Vagina (tissue), 2 donors: ENCODE measurements around the gene NSUN6. TPM values are rescaled to one million over a fixed set of nuclear protein-coding genes. Genes with fewer than 3 reads are reported as not detected.

Experiments used
- DNase-seq, 2 donors: peaks; one replicate each; pipeline ENCODE4 v3.0.0-alpha.2; 2017; ENCODE audit errors: extremely low spot score in 2 of 2
- H3K27ac ChIP-seq: fragments of 200-600 bp; sonication (generic); one replicate; pipeline ENCODE4 v1.5.1; 2019
- H3K27me3 ChIP-seq: fragments of 200-600 bp; sonication (generic); one replicate; pipeline ENCODE4 v1.5.1; 2019
- H3K36me3 ChIP-seq, 2 donors: fragments of 200-600 bp; sonication (generic); one replicate each; pipeline ENCODE4 v1.5.1; 2017 to 2019
- H3K4me1 ChIP-seq: fragments of 200-600 bp; sonication (generic); one replicate; pipeline ENCODE4 v1.5.1; 2019
- H3K4me3 ChIP-seq, 2 donors: fragments of 200-600 bp; sonication (generic); 1 replicate in 1 of 2; 2 replicates in 1 of 2; pipeline ENCODE4 v1.5.1; 2016 to 2019
- H3K9me3 ChIP-seq: fragments of 200-600 bp; sonication (generic); one replicate; pipeline ENCODE4 v1.5.1; 2019
- CTCF ChIP-seq, 3 experiments: fragments of 450-650 bp in 2 of 3; fragments of 200-600 bp in 1 of 3; sonication (generic) in 1 of 3; IDR thresholded peaks; one replicate each; pipeline ENCODE4 v1.5.1; 2017 to 2019; ENCODE audit warnings: antibody characterized with exemption in 3 of 3, mild to moderate bottlenecking in 2 of 3, moderate library complexity in 2 of 3
- POLR2A ChIP-seq, 2 donors: fragments of 450-650 bp; IDR thresholded peaks; one replicate each; pipeline ENCODE4 v1.6.1; 2017; ENCODE audit warnings: antibody characterized with exemption in 2 of 2, mild to moderate bottlenecking in 2 of 2, moderate library complexity in 2 of 2
- POLR2AphosphoS5 ChIP-seq, 2 donors: sonication (generic); formaldehyde crosslinking; IDR thresholded peaks; one replicate each; pipeline ENCODE4 v1.9.0; 2017; ENCODE audit warnings: antibody characterized with exemption in 2 of 2, mild to moderate bottlenecking in 2 of 2, low read depth in 1 of 2; ENCODE audit not compliant: insufficient read depth in 1 of 2
- intact Hi-C: fragments of 100-400 bp; cut with DNase I; formaldehyde crosslinking; loops from one replicate; pipeline ENCODE4 v1.15.1; 2023
- total RNA-seq: library from RNA; depleted of rRNA; stranded (reverse); fragments of >200 nt; gene quantifications from one replicate; pipeline ENCODE4 v1.2.3, GENCODE V29; 2016

NSUN6 gene
- total RNA-seq, 1 donor from 2014 or later, result 11.5 TPM

GRCh38 chr10:18659819-18660535, 8.6 kb upstream of the NSUN6 start:
- intact Hi-C loops, result no loop called here
- no peaks in the 10 kb centered on the region for H3K27me3 ChIP-seq
- H3K9me3 ChIP-seq, result no peaks in the 10 kb centered on the region
- TF ChIP-seq POLR2AphosphoS5 (IDR thresholded peaks at IDR 0.05; ENCODE audit: insufficient read depth in 1 of 2, low read depth in 1 of 2), result peak in 1 of 2 donors; percentile 27
- TF ChIP-seq CTCF (IDR thresholded peaks at IDR 0.05), result no peak
- no peak for TF ChIP-seq POLR2A (IDR thresholded peaks at IDR 0.05)
- H3K4me1 ChIP-seq, result peaks cover 37% of the 10 kb centered on the region
- H3K27ac ChIP-seq, result peak overlapping the region; percentile 99
- DNase-seq, result no peak
- peak overlapping the region; percentile 87 to 91 for H3K4me3 ChIP-seq
- H3K36me3 ChIP-seq, result no peaks in the 10 kb centered on the region

- intact Hi-C loops, result no loop called here
- Histone ChIP-seq H3K27ac (peak within 1 kb of the TSS; percentile 99), H3K4me1 (peaks cover 32% of the 10 kb centered on the region), H3K27me3 (no peaks in the 10 kb centered on the region), H3K4me3 (peak within 1 kb of the TSS; percentile 87 to 91), H3K36me3 (no peaks in the 10 kb centered on the region), H3K9me3 (no peaks in the 10 kb centered on the region)
- TF ChIP-seq POLR2AphosphoS5 (IDR thresholded peaks at IDR 0.05; ENCODE audit: insufficient read depth in 1 of 2, low read depth in 1 of 2), result peak; percentile 92
- TF ChIP-seq POLR2A (IDR thresholded peaks at IDR 0.05), result peak in 1 of 2 donors; percentile 52
- no peak for TF ChIP-seq CTCF (IDR thresholded peaks at IDR 0.05)
- DNase-seq, result peak in 1 of 2 donors; percentile 99
Measured at GRCh38 chr10:18659125-18659818, 7.9 kb upstream of the NSUN6 start, which contains the start of gene ARL5B. Gene ARL5B (plus strand): TSS chr10:18659431. CDS start chr10:18659638, 207 bp downstream.

GRCh38 chr10:18658271-18659124, 7.1 kb upstream of the NSUN6 start:
- TF ChIP-seq POLR2A (IDR thresholded peaks at IDR 0.05) (no peak), CTCF (IDR thresholded peaks at IDR 0.05) (no peak), POLR2AphosphoS5 (IDR thresholded peaks at IDR 0.05; ENCODE audit: insufficient read depth in 1 of 2, low read depth in 1 of 2) (no peak)
- intact Hi-C loops, result no loop called here
- peak overlapping the region; percentile 99 for H3K27ac ChIP-seq
- peaks cover 32% of the 10 kb centered on the region for H3K4me1 ChIP-seq
- no peaks in the 10 kb centered on the region for H3K36me3 ChIP-seq
- no peaks in the 10 kb centered on the region for H3K27me3 ChIP-seq
- peak overlapping the region; percentile 87 to 91 for H3K4me3 ChIP-seq
- no peak for DNase-seq
- H3K9me3 ChIP-seq, result no peaks in the 10 kb centered on the region

- H3K4me3 ChIP-seq, result no peak overlapping the region
- no peak overlapping the region for H3K27ac ChIP-seq
- no peak for DNase-seq
- no peaks in the 10 kb centered on the region for H3K27me3 ChIP-seq
- no peaks in the 10 kb centered on the region for H3K9me3 ChIP-seq
- intact Hi-C loops, result no loop called here
- peaks cover 26% of the 10 kb centered on the region for H3K4me1 ChIP-seq
- no peaks in the 10 kb centered on the region for H3K36me3 ChIP-seq
- TF ChIP-seq POLR2A (IDR thresholded peaks at IDR 0.05) (no peak), CTCF (IDR thresholded peaks at IDR 0.05) (no peak)
Measured at GRCh38 chr10:18656724-18657123, 5.3 kb upstream of the NSUN6 start.
